ENCODE measurements around the gene DNHD1.

The DNHD1 gene

GRCh38 chr11:6497069-6497839 lies at the start of gene DNHD1:
Gene DNHD1, plus strand, starts transcription at chr11:6497280. Its CDS starts 936 bp downstream, at chr11:6498216.
- no peak for DNase-seq (ENCODE audit: low spot score in 2 of 2)
- Mint-ChIP-seq H3K27me3 (no peaks in the 10 kb centered on the region), H3K9me3 (no peaks in the 10 kb centered on the region), H3K36me3 (ENCODE audit: insufficient read depth) (peaks cover 14% of the 10 kb centered on the region), H3K4me1 (peaks cover 18% of the 10 kb centered on the region), H3K27ac (ENCODE audit: low read depth) (peak within 1 kb of the TSS; percentile 54), H3K4me3 (no peak within 1 kb of the TSS)
- ATAC-seq (replicated peaks; ENCODE audit: extremely low read depth, poor library complexity, severe bottlenecking) = no peak

GRCh38 chr11:6448574-6448973 lies 48.5 kb upstream of the DNHD1 start:
- Mint-ChIP-seq H3K4me1 (no peaks in the 10 kb centered on the region), H3K27ac (ENCODE audit: low read depth) (no peak overlapping the region), H3K9me3 (no peaks in the 10 kb centered on the region), H3K27me3 (no peaks in the 10 kb centered on the region), H3K4me3 (no peak overlapping the region), H3K36me3 (ENCODE audit: insufficient read depth) (peaks cover 2% of the 10 kb centered on the region)
- no peak for ATAC-seq (replicated peaks; ENCODE audit: extremely low read depth, poor library complexity, severe bottlenecking)
- DNase-seq (ENCODE audit: low spot score in 2 of 2) = no peak

- Mint-ChIP-seq H3K4me1 (no peaks in the 10 kb centered on the region), H3K4me3 (no peak overlapping the region), H3K27me3 (no peaks in the 10 kb centered on the region), H3K36me3 (ENCODE audit: insufficient read depth) (peaks cover 11% of the 10 kb centered on the region), H3K9me3 (no peaks in the 10 kb centered on the region), H3K27ac (ENCODE audit: low read depth) (no peak overlapping the region)
- DNase-seq (ENCODE audit: low spot score in 2 of 2) (no peak), ATAC-seq (replicated peaks; ENCODE audit: extremely low read depth, poor library complexity, severe bottlenecking) (no peak)
Measured at GRCh38 chr11:6452219-6452618, 44.9 kb upstream of the DNHD1 start.

GRCh38 chr11:6453152-6453551 lies 43.9 kb upstream of the DNHD1 start:
- Mint-ChIP-seq H3K27ac (ENCODE audit: low read depth) (no peak overlapping the region), H3K27me3 (no peaks in the 10 kb centered on the region), H3K4me1 (no peaks in the 10 kb centered on the region), H3K9me3 (no peaks in the 10 kb centered on the region), H3K36me3 (ENCODE audit: insufficient read depth) (peaks cover 13% of the 10 kb centered on the region), H3K4me3 (no peak overlapping the region)
- ATAC-seq (replicated peaks; ENCODE audit: extremely low read depth, poor library complexity, severe bottlenecking) (no peak), DNase-seq (ENCODE audit: low spot score in 2 of 2) (no peak)

GRCh38 chr11:6455070-6455469 lies 42.0 kb upstream of the DNHD1 start:
- DNase-seq (ENCODE audit: low spot score in 2 of 2) (no peak), ATAC-seq (replicated peaks; ENCODE audit: extremely low read depth, poor library complexity, severe bottlenecking) (no peak)
- Mint-ChIP-seq H3K4me3 (no peak overlapping the region), H3K27me3 (no peaks in the 10 kb centered on the region), H3K9me3 (no peaks in the 10 kb centered on the region), H3K4me1 (no peaks in the 10 kb centered on the region), H3K27ac (ENCODE audit: low read depth) (no peak overlapping the region), H3K36me3 (ENCODE audit: insufficient read depth) (peaks cover 11% of the 10 kb centered on the region)

- Mint-ChIP-seq H3K4me1 (no peaks in the 10 kb centered on the region), H3K27ac (ENCODE audit: low read depth) (no peak overlapping the region), H3K27me3 (no peaks in the 10 kb centered on the region), H3K9me3 (no peaks in the 10 kb centered on the region), H3K4me3 (no peak overlapping the region), H3K36me3 (ENCODE audit: insufficient read depth) (peaks cover 11% of the 10 kb centered on the region)
- DNase-seq (ENCODE audit: low spot score in 2 of 2) (no peak), ATAC-seq (replicated peaks; ENCODE audit: extremely low read depth, poor library complexity, severe bottlenecking) (no peak)
Measured at GRCh38 chr11:6456361-6457073, 40.6 kb upstream of the DNHD1 start.

- no peak overlapping the region for H3K4me3 Mint-ChIP-seq
- DNase-seq (ENCODE audit: low spot score in 2 of 2) (no peak), ATAC-seq (replicated peaks; ENCODE audit: extremely low read depth, poor library complexity, severe bottlenecking) (no peak)
- H3K4me1 Mint-ChIP-seq = no peaks in the 10 kb centered on the region
- no peaks in the 10 kb centered on the region for H3K27me3 Mint-ChIP-seq
- peaks cover 11% of the 10 kb centered on the region for H3K36me3 Mint-ChIP-seq (ENCODE audit: insufficient read depth)
- no peaks in the 10 kb centered on the region for H3K9me3 Mint-ChIP-seq
- no peak overlapping the region for H3K27ac Mint-ChIP-seq (ENCODE audit: low read depth)
Measured at GRCh38 chr11:6457581-6458320, 39.3 kb upstream of the DNHD1 start.

- DNase-seq (ENCODE audit: low spot score in 2 of 2) (no peak), ATAC-seq (replicated peaks; ENCODE audit: extremely low read depth, poor library complexity, severe bottlenecking) (no peak)
- Mint-ChIP-seq H3K36me3 (ENCODE audit: insufficient read depth) (peaks cover 14% of the 10 kb centered on the region), H3K4me3 (no peak overlapping the region), H3K4me1 (no peaks in the 10 kb centered on the region), H3K27me3 (no peaks in the 10 kb centered on the region), H3K9me3 (no peaks in the 10 kb centered on the region), H3K27ac (ENCODE audit: low read depth) (no peak overlapping the region)
Measured at GRCh38 chr11:6458352-6459098, 38.6 kb upstream of the DNHD1 start.

GRCh38 chr11:6459099-6459450 lies 38.0 kb upstream of the DNHD1 start:
- H3K4me1 Mint-ChIP-seq = no peaks in the 10 kb centered on the region
- DNase-seq (ENCODE audit: low spot score in 2 of 2) (no peak), ATAC-seq (replicated peaks; ENCODE audit: extremely low read depth, poor library complexity, severe bottlenecking) (no peak)
- no peak overlapping the region for H3K27ac Mint-ChIP-seq (ENCODE audit: low read depth)
- no peak overlapping the region for H3K4me3 Mint-ChIP-seq
- no peaks in the 10 kb centered on the region for H3K27me3 Mint-ChIP-seq
- no peaks in the 10 kb centered on the region for H3K9me3 Mint-ChIP-seq
- H3K36me3 Mint-ChIP-seq (ENCODE audit: insufficient read depth) = peaks cover 14% of the 10 kb centered on the region

- no peak overlapping the region for H3K27ac Mint-ChIP-seq (ENCODE audit: low read depth)
- no peaks in the 10 kb centered on the region for H3K27me3 Mint-ChIP-seq
- H3K4me1 Mint-ChIP-seq = peaks cover 20% of the 10 kb centered on the region
- H3K4me3 Mint-ChIP-seq = no peak overlapping the region
- DNase-seq (ENCODE audit: low spot score in 2 of 2) = no peak
- no peak for ATAC-seq (replicated peaks; ENCODE audit: extremely low read depth, poor library complexity, severe bottlenecking)
- H3K36me3 Mint-ChIP-seq (ENCODE audit: insufficient read depth) = peaks cover 6% of the 10 kb centered on the region
- H3K9me3 Mint-ChIP-seq = no peaks in the 10 kb centered on the region
Measured at GRCh38 chr11:6468712-6469495, 28.2 kb upstream of the DNHD1 start.

GRCh38 chr11:6469599-6469998 lies 27.5 kb upstream of the DNHD1 start:
- Mint-ChIP-seq H3K4me3 (no peak overlapping the region), H3K9me3 (no peaks in the 10 kb centered on the region), H3K36me3 (ENCODE audit: insufficient read depth) (peaks cover 11% of the 10 kb centered on the region), H3K27me3 (no peaks in the 10 kb centered on the region), H3K4me1 (peaks cover 20% of the 10 kb centered on the region), H3K27ac (ENCODE audit: low read depth) (no peak overlapping the region)
- DNase-seq (ENCODE audit: low spot score in 2 of 2) (no peak), ATAC-seq (replicated peaks; ENCODE audit: extremely low read depth, poor library complexity, severe bottlenecking) (no peak)

- H3K27me3 Mint-ChIP-seq = no peaks in the 10 kb centered on the region
- peaks cover 18% of the 10 kb centered on the region for H3K36me3 Mint-ChIP-seq (ENCODE audit: insufficient read depth)
- peak; percentile 6 for ATAC-seq (replicated peaks; ENCODE audit: extremely low read depth, poor library complexity, severe bottlenecking)
- DNase-seq (ENCODE audit: low spot score in 2 of 2) = no peak
- peak overlapping the region; percentile 85 for H3K4me3 Mint-ChIP-seq
- H3K9me3 Mint-ChIP-seq = no peaks in the 10 kb centered on the region
- no peak overlapping the region for H3K27ac Mint-ChIP-seq (ENCODE audit: low read depth)
- peaks cover 16% of the 10 kb centered on the region for H3K4me1 Mint-ChIP-seq
Measured at GRCh38 chr11:6472934-6473333, 24.1 kb upstream of the DNHD1 start.
